ENCODE results near the gene MEIG1. TPM values are rescaled to one million over a fixed set of nuclear protein-coding genes. Genes with fewer than 3 reads are reported as not detected.
A peak's percentile ranks its signal among the peaks of the same experiment; 100 is the strongest.

The MEIG1 gene
- not detected for total RNA-seq
- long read RNA-seq = 0 reads

GRCh38 chr10:14959221-14960057, at the start of gene MEIG1:
MEIG1 (plus strand) TSS chr10:14959388; CDS start chr10:14966469, 7,081 bp downstream.
- peaks cover 3% of the 10 kb centered on the region for H3K4me1 ChIP-seq
- intact Hi-C loops (cut with DNase I) = no loop called here
- no peak for TF ChIP-seq CTCF (IDR thresholded peaks at IDR 0.05)
- peak; percentile 98 for ATAC-seq
- peak within 1 kb of the TSS; percentile 95 for H3K4me3 ChIP-seq
- H3K27me3 ChIP-seq = no peaks in the 10 kb centered on the region
- no peaks in the 10 kb centered on the region for H3K9me3 ChIP-seq
- no peaks in the 10 kb centered on the region for H3K36me3 ChIP-seq
- DNase-seq = peak; percentile 97
- peak within 1 kb of the TSS; percentile 92 for H3K27ac ChIP-seq

GRCh38 chr10:14910953-14911352, 48.2 kb upstream of the MEIG1 start:
- Histone ChIP-seq H3K27me3 (no peaks in the 10 kb centered on the region), H3K4me3 (no peak overlapping the region), H3K4me1 (no peaks in the 10 kb centered on the region), H3K36me3 (peaks cover 80% of the 10 kb centered on the region), H3K9me3 (no peaks in the 10 kb centered on the region), H3K27ac (no peak overlapping the region)
- no peak for DNase-seq
- intact Hi-C loops (cut with DNase I) = no loop called here
- no peak for ATAC-seq
- no peak for TF ChIP-seq CTCF (IDR thresholded peaks at IDR 0.05)

- Histone ChIP-seq H3K27me3 (no peaks in the 10 kb centered on the region), H3K36me3 (peaks cover 72% of the 10 kb centered on the region), H3K9me3 (peaks cover 7% of the 10 kb centered on the region), H3K4me3 (no peak overlapping the region), H3K4me1 (no peaks in the 10 kb centered on the region), H3K27ac (no peak overlapping the region)
- no peak for TF ChIP-seq CTCF (IDR thresholded peaks at IDR 0.05)
- DNase-seq = no peak
- no peak for ATAC-seq
- intact Hi-C loops (cut with DNase I) = no loop called here
These were observed 47.4 kb upstream of the MEIG1 start for GRCh38 chr10:14911801-14912200.

- H3K4me3 ChIP-seq = no peak overlapping the region
- H3K27ac ChIP-seq = no peak overlapping the region
- DNase-seq (no peak), ATAC-seq (no peak)
- H3K4me1 ChIP-seq = no peaks in the 10 kb centered on the region
- H3K36me3 ChIP-seq = peaks cover 79% of the 10 kb centered on the region
- no peaks in the 10 kb centered on the region for H3K27me3 ChIP-seq
- H3K9me3 ChIP-seq = peaks cover 13% of the 10 kb centered on the region
- intact Hi-C loops (cut with DNase I) = no loop called here
- TF ChIP-seq CTCF (IDR thresholded peaks at IDR 0.05) = no peak
These were observed 42.6 kb upstream of the MEIG1 start for GRCh38 chr10:14916600-14916999.

- H3K4me1 ChIP-seq = no peaks in the 10 kb centered on the region
- no peak for DNase-seq
- no peaks in the 10 kb centered on the region for H3K27me3 ChIP-seq
- no peak for TF ChIP-seq CTCF (IDR thresholded peaks at IDR 0.05)
- H3K9me3 ChIP-seq = peaks cover 13% of the 10 kb centered on the region
- ATAC-seq = no peak
- H3K4me3 ChIP-seq = no peak overlapping the region
- peaks cover 81% of the 10 kb centered on the region for H3K36me3 ChIP-seq
- H3K27ac ChIP-seq = no peak overlapping the region
- intact Hi-C loops (cut with DNase I) = no loop called here
These were observed 41.4 kb upstream of the MEIG1 start for GRCh38 chr10:14917827-14918226.
